Coronary artery (tissue), 2 donors: ENCODE results near the gene ZMAT2.
A peak's percentile ranks its signal among the peaks of the same experiment; 100 is the strongest.
"Not testable (repeated sequence)": the region's sequence is repeated elsewhere in the genome, so short reads cannot be mapped to it uniquely, and the experiment has no call there.

ENCODE experiments used
- DNase-seq: peaks from one replicate; pipeline ENCODE4 v3.0.0-alpha.2; 2017; ENCODE audit warnings: low spot score
- H3K27ac ChIP-seq, 2 donors: fragments of 200-600 bp; sonication (generic); one replicate each; pipeline ENCODE4 v1.5.1; 2016 to 2019
- H3K4me3 ChIP-seq: fragments of 200-600 bp; sonication (generic); 2 replicates; pipeline ENCODE4 v1.5.1; 2016; ENCODE audit warnings: mild to moderate bottlenecking, moderate library complexity
- TF ChIP-seq, protein P1 (sequence below): fragments of 200-600 bp; sonication (generic); IDR thresholded peaks from one replicate; pipeline ENCODE4 v1.5.1; 2019; ENCODE audit warnings: antibody characterized with exemption

Gene ZMAT2

DNA sequence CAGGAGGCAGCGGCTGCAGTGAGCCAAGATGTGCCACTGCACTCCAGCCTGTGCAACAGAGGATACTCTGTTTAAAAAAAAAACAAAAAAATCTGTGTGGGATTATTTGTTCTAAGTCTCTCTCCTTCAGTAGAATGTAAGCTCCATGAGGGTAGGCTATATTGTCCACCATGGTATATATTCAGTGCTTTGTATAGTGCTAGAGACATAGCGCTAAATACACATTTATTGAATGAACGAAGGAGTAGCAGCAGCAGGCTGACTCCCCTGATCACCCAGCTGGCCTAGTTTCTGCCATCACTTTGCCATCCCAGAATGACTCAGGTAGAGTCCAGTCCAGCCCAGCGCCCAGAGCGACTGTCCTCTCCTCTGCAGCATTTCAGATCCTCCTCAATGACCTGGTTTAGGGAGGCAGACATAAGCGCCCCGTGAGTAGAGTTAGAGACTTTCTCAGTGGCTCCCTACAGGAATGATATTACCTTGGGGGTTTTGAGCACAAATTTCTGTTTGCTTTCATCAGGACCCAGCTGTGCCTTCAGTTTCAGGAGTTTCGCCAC is 9.8 kb upstream of the ZMAT2 start:
- TF ChIP-seq, protein P1, sequence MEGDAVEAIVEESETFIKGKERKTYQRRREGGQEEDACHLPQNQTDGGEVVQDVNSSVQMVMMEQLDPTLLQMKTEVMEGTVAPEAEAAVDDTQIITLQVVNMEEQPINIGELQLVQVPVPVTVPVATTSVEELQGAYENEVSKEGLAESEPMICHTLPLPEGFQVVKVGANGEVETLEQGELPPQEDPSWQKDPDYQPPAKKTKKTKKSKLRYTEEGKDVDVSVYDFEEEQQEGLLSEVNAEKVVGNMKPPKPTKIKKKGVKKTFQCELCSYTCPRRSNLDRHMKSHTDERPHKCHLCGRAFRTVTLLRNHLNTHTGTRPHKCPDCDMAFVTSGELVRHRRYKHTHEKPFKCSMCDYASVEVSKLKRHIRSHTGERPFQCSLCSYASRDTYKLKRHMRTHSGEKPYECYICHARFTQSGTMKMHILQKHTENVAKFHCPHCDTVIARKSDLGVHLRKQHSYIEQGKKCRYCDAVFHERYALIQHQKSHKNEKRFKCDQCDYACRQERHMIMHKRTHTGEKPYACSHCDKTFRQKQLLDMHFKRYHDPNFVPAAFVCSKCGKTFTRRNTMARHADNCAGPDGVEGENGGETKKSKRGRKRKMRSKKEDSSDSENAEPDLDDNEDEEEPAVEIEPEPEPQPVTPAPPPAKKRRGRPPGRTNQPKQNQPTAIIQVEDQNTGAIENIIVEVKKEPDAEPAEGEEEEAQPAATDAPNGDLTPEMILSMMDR, result no peak
- Histone ChIP-seq H3K4me3 (peak overlapping the region; percentile 87), H3K27ac (peak overlapping the region; percentile 50 to 85)
- no peak for DNase-seq

DNA sequence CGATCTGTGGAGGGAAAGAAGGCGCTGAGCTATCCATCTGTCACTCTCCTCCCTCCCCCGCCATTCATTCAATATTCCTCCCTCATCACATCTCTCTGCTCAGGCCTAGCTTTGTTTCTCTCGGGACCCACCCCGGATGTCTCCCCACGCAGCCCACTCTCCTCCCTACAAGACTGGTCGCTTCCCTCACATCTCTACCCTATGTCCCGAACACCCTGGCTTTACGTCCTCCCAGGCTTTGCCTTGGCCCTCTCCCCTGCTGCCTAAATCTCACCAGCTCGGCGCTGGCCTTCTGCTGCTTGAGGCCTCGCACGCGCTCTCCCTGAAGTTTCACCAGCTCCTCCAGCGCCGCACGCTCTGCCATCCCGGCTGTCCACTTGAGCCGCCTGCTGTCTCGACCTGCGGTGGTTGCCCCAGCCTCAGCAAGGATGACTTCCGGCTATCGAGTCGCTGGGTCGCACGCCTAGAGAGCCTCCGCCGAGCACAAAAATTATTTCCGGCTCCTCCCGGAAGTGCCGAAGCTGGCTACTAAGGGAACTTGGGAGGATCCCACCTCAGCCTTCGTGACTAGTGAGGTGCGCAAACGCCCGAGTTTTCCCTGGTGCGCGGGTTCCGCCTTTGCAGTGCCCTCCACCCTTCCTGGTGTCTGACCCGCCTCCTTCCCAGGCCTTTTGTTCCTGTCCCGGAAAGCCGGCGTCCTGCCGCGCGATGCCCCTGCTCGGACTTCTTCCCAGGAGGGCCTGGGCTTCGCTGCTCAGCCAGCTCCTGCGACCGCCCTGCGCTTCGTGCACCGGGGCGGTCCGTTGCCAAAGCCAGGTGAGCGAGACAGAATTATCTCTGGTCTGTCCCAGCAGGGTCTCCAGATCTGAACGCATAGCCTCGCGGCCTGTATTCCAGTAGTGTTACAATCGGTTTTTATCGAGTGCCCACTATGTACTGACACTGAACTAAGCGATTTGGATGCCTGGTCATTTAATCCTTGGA is 9.0 kb upstream of the ZMAT2 start, which contains the start of the genes HARS1 and HARS2:
Gene HARS1, minus strand, starts transcription at position 430 of the 984 bp plus-strand sequence. Its CDS starts 66 bp downstream, at position 364.
Gene HARS2, plus strand, starts transcription at position 515 of the 984 bp plus-strand sequence. Its CDS starts 194 bp downstream, at position 709.
- peak; percentile 95 for DNase-seq
- TF ChIP-seq, protein P1, result no peak
- Histone ChIP-seq H3K27ac (peak within 1 kb of the TSS; percentile 50 to 85), H3K4me3 (peak within 1 kb of the TSS; percentile 87)

DNA sequence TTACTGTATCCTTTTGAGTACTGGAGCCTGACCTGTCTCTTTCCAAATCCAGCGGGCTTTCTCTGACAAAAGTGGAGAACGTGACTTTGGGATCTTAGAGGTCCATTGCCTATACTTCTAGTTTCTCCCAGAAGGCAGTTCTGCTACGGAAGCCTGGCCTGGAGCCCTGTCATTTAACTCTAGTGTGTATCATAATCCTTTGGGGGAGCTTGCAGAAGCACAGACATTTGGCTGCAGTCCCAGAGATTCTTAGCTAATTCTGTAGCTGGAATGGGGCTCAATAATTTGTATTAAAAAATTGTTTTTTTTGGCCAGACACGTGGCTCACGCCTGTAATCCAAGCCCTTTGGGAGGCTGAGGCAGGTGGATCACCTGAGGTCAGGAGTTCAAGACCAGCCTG is 6.0 kb upstream of the ZMAT2 start:
- DNase-seq, result no peak
- TF ChIP-seq, protein P1, result no peak
- no peak overlapping the region for H3K4me3 ChIP-seq
- H3K27ac ChIP-seq, result no peak overlapping the region

DNA sequence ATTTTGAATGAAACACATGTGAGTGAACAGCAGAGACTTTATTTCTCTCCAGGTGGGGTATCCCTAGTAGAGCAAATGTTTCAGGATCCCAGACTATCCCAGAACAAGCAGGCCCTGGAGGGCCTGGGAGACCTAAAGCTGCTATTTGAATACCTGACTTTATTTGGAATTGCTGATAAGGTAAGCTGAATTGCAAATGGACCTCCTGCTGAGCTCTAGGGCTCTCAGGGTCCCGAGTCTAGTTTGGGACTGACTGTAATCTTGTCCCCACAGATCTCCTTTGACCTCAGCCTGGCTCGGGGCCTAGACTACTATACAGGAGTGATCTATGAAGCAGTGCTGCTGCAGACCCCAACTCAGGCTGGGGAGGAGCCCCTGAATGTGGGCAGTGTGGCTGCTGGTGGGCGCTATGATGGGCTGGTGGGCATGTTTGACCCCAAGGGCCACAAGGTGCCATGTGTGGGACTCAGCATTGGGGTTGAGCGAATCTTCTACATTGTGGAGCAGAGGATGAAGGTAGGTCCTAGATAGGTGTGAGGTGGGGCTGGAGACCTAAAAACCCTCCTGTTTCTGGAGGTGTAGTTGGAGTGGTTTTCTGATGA is 3.3 kb upstream of the ZMAT2 start:
- DNase-seq, result no peak
- TF ChIP-seq, protein P1, result no peak
- H3K27ac ChIP-seq, result no peak overlapping the region
- H3K4me3 ChIP-seq, result no peak overlapping the region

DNA sequence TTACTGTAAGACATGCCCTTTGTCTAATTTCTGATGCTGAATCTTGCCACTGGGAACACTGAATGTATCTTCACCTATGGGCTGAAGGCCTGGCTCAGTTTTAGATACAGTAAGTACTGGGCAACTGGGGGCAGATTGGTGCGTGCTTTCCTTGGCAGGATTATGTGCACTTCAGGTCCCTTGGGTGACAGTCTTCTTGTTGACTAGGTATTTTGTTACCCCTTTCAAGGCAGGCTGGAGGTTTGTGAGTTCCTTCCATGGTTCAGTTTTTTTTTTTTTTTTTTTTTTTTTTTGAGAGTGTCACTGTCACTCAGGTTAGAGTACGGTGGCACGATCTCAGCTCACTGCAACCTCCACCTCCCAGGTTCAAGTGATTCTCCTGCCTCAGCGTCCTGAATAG is 7.6 kb downstream of the ZMAT2 start:
- no peak for DNase-seq
- Histone ChIP-seq H3K4me3 (no peak overlapping the region), H3K27ac (no peak overlapping the region)
- TF ChIP-seq, protein P1, result no peak

DNA sequence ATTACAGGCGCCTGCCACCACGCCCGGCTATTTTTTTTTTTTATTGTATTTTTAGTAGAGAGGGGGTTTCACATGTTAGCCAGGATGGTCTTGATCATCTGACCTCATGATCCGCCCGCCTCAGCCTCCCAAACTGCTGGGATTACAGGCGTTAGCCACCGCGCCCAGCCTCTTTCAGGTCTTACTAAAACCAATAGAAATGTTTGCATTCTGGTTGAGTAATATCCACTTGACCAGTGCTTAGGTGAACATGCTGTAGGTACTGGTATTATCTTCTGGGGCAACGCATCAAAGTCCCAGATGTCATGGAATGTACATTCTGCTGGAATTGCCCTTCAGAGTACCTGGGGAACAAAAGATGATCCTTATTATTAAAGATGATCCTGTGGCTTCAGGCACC is 8.5 kb downstream of the ZMAT2 start:
- not testable (repeated sequence) for H3K27ac ChIP-seq, DNase-seq, H3K4me3 ChIP-seq

DNA sequence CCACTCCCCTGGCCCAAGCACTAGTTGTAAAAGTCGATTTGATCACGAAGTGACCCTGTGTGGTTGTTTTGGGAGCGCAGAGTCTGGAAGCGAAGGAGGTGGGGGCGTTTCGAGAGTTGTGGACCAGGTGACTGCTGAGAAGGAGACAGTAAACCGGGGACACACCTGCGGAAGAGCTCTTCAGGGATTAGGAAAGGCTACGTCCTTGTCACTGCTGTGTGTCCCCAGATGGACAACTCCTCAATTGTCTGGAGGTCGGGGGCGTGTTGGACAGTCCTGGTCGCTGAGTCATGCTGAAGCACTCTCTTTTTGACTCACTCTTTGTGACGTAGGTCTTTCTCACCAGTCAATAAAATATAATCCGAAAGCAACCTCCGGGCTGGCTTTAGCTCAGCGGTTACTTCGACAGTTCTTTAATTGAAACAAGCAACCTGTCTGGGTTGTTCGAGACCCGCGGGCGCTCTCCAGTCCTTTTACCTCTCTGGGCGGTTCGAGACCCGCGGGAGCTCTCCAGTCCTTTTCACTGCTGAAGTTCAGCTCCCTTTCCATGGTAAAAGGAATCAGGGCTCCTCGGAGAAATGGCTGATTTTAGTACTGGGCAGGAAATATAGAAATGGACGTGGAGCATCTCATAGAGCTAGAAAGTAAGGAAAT is 10.8 kb downstream of the ZMAT2 start:
- peak overlapping the region; percentile 89 to 98 for H3K27ac ChIP-seq
- peak; percentile 95 for DNase-seq
- TF ChIP-seq, protein P1, result no peak
- peak overlapping the region; percentile 82 for H3K4me3 ChIP-seq
